ENCODE measurements around the gene ALS2CL.
"Not testable (repeated sequence)": the region's sequence is repeated elsewhere in the genome, so short reads cannot be mapped to it uniquely, and the experiment has no call there.

ALS2CL gene

GRCh38 chr3:46705022-46705530 lies 11.6 kb upstream of the ALS2CL start:
- DNase-seq (ENCODE audit: extremely low read depth in 1 of 2, low read depth in 1 of 2): peak; percentile 22 to 29

- DNase-seq (ENCODE audit: extremely low read depth in 1 of 2, low read depth in 1 of 2): not testable (repeated sequence)
Observed at GRCh38 chr3:46704346-46704745, 10.9 kb upstream of the ALS2CL start.

- no peak for DNase-seq (ENCODE audit: extremely low read depth in 1 of 2, low read depth in 1 of 2)
Observed at GRCh38 chr3:46703013-46703520, 9.6 kb upstream of the ALS2CL start.

GRCh38 chr3:46702246-46703012 lies 8.9 kb upstream of the ALS2CL start:
- DNase-seq (ENCODE audit: extremely low read depth in 1 of 2, low read depth in 1 of 2): no peak

GRCh38 chr3:46701181-46701939 lies 7.9 kb upstream of the ALS2CL start, which contains the start of gene TMIE:
Gene TMIE (plus strand): TSS chr3:46701392. CDS start chr3:46701488, 96 bp downstream.
- no peak for DNase-seq (ENCODE audit: extremely low read depth in 1 of 2, low read depth in 1 of 2)

DNA sequence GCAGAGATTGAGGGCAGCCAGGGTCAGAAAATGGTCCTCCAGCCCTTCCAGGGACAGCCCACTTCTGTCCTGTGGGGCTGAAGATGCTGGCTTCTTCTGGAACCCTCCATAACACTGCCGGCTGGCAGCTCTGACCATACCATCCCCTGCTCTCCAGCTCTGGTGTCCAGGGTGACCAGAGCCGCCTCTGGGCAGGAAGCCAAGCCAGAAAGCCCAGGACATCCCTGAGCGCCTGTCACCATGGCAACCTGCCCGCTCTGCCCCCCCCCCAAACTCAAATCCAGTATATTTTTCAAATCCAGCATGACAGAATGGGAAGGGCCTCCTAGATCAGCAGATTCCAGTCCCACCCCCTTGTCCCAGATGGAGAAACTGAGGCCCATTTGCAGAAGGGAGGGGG lies 7.3 kb upstream of the ALS2CL start:
- no peak for DNase-seq (ENCODE audit: extremely low read depth in 1 of 2, low read depth in 1 of 2)

DNA sequence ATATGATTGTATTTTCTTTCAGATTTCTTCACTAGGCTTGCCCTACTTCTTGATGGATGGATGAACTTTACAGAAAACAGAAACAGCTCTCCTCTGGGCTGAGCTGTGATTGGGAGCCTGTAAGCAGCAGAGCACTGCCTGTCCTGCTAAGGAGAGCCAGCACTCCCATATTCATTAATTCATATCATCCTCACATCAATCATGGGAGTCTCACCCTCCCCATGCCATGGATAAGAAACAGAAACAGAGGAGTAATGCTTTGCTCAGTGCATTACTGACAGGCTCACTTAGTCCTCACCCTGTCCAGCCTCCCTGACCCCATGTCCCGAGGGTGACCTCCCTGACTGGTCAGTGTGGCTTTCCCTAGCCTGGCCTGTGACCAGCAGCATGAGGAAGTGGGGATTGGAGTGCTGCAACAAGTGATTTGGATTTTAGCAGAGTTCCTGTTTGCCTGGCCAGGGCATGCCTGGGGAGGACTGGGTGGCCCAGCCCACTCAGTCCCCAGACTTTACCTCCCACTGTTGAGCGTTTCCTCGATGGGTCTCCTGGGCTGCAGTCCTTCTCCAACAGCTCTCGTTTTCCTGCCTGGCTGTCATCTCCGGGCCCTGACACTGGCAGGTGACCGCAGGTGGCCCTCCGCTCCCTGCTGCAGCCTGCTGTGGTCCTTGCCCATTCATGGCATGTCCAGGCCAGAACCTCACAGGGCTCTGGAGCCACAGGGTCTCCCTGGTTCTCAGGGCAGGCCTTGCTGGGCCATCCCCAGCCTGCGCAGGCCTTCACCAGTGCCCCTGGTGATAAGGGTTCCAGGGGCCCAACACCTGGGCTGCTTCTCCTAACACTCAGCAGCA lies 6.4 kb upstream of the ALS2CL start:
- no peak for DNase-seq (ENCODE audit: extremely low read depth in 1 of 2, low read depth in 1 of 2)

- no peak for DNase-seq (ENCODE audit: extremely low read depth in 1 of 2, low read depth in 1 of 2)
Observed at GRCh38 chr3:46695962-46696894, 2.7 kb upstream of the ALS2CL start.

GRCh38 chr3:46695177-46695961 lies 1.9 kb upstream of the ALS2CL start:
- DNase-seq (ENCODE audit: extremely low read depth in 1 of 2, low read depth in 1 of 2): peak in 1 of 2 donors; percentile 32

- no peak for DNase-seq (ENCODE audit: extremely low read depth in 1 of 2, low read depth in 1 of 2)
Observed at GRCh38 chr3:46694520-46694919, 1.0 kb upstream of the ALS2CL start.

DNA sequence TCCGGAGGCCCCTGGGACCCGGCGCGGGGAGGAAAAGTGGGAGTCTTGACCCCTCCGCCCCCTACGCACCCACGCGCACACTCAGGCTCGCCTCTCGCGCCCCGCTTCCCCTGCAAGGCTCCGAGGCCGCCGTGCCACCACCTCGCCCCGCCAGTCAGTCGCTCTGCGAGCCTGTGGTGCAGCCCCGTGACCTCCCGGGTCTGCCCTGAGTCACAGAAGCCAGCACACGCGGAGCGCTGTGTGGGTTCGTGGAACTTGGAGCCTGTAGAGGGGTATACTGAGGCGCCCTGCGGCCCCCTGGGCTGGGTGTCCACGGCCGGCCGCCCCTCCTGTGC lies 380 bp upstream of the ALS2CL start:
- peak in 1 of 2 donors; percentile 11 for DNase-seq (ENCODE audit: extremely low read depth in 1 of 2, low read depth in 1 of 2)

DNA sequence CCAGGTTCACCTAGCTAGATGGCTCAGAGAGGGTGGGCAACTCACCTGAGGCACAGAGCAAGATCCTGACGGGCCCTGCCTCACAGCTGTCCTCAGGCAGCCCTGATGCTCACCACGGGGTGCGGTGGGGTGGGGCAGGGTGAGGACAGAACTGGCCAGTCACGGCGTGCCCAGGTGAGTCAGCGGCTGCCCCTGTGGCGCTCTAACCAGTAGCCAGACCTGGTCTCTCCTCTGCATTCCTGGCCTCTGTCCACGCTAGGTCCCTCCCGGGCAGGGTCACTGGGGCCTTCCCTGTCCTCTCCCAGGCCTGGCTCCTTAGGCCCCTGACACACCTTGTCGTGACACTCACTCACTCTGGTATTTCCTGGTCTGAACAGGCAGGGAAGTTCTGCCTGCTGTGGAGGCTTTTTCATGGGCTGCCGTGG lies 901 bp downstream of the ALS2CL start:
- no peak for DNase-seq (ENCODE audit: extremely low read depth in 1 of 2, low read depth in 1 of 2)

DNA sequence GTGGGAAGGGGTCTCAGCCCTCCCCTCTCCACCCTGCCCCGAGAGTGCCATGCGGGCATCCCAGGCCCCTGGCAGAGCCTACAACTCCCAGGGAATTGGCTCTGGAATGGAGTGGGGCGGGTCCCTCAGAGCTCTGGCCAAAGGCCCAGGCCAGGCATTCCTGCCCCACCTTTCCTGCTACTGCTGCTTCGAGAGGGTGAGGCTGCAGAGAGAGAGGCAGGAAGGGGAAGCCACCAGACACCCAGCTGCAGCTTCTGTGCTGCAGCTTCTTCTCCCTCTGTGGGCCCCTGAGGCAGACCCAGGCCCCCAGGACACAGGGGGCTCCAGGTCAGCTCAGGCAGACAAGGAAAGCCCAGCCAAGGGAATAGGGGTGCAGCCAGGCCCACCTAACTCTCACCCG lies 2.7 kb downstream of the ALS2CL start:
- no peak for DNase-seq (ENCODE audit: extremely low read depth in 1 of 2, low read depth in 1 of 2)

DNA sequence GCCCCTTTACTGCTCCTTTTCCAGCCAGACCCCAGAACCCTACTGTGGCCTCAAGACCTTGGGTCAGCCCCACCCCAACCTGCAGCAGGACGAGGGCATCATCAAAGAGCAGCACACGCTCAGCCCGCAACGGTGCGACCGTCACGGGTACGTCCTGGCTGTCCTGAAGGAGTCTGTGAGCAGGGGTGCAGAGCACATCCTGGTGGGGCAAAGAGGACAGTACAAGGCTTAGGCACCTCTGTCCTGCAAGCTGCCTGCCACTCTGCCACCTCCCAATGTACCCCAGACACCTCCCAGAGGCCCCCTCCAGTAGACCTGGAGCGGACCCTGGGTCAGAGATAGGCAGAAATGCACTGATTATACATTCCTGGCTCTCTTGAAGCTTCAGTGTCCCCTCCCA lies 8.0 kb downstream of the ALS2CL start:
- DNase-seq (ENCODE audit: extremely low read depth in 1 of 2, low read depth in 1 of 2): no peak

DNA sequence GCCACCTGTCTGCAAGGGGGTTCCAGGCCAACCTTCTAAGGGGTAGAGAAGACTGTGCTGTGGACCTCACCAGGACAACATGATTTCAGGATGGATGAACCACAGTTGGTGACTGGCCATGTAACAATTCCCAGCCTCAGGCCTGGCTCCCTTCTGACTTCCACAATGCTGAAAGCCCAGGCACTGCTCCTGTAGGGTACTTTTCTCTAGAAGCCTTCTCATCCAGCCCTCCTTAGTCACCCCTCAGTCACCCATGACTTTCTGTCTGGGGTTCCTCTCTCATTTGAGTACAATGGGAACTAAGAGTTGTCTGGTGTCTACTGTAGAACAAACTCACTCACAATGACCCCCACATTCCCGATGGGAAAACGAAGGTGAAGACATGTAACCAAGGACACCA lies 8.6 kb downstream of the ALS2CL start:
- DNase-seq (ENCODE audit: extremely low read depth in 1 of 2, low read depth in 1 of 2): no peak

DNA sequence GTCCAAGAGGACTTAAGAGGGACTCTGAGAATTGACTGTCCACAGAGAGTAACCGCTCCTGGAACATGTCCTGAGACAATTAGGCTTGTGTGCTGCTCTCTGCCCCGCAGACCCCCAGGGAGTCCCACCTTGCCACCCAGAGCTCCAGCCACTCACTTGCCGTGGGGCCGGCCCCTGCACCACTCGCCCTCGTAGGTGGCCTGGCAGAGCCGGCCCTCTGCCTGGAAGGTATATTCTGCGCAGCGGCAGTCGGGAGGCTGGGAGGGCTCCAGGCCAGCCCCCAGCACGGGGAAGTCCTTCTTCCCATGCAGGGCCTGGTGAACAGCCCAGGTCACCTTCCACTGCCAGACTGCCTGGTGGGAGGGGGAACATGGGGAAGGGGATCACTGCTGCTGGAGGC lies 10.5 kb downstream of the ALS2CL start:
- no peak for DNase-seq (ENCODE audit: extremely low read depth in 1 of 2, low read depth in 1 of 2)

GRCh38 chr3:46681856-46682540 lies 11.5 kb downstream of the ALS2CL start:
- DNase-seq (ENCODE audit: extremely low read depth in 1 of 2, low read depth in 1 of 2): no peak

DNA sequence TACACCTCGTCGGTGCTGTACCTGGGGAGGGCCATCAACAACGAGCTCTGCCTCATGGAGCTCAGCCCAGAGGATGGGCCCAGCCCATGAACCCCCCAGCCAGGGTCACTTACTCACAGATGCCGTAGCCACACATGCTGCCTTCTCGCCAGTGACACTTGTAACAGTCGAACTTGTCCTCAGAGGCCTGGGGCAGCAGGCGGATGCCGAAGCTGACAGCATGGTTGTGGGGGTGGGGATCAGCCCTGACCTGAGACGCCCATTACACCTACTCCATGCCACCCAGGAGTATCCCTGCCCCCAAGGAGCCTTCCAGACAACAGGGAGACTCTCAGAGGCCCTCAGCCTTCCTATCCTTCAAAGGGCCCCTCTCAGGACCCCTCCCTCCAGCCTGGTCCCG lies 12.1 kb downstream of the ALS2CL start:
- DNase-seq (ENCODE audit: extremely low read depth in 1 of 2, low read depth in 1 of 2): no peak
